HG03135 (cell line): ENCODE results near the gene SIK2.
"Not testable (repeated sequence)": the region's sequence is repeated elsewhere in the genome, so short reads cannot be mapped to it uniquely, and the experiment has no call there.

Experiments used
- ATAC-seq: cut with Tn5 transposase; IDR thresholded peaks from one replicate; pipeline ENCODE4 v1.9.1; 2021; ENCODE audit warnings: mild to moderate bottlenecking, moderate library complexity; ENCODE audit not compliant: unreplicated experiment

SIK2 gene

GRCh38 chr11:111623527-111624030, 21.3 kb downstream of the SIK2 start:
- no peak for ATAC-seq

- ATAC-seq: no peak
Observed at GRCh38 chr11:111624608-111625007, 22.4 kb downstream of the SIK2 start.

GRCh38 chr11:111627591-111627990, 25.3 kb downstream of the SIK2 start:
- no peak for ATAC-seq

DNA sequence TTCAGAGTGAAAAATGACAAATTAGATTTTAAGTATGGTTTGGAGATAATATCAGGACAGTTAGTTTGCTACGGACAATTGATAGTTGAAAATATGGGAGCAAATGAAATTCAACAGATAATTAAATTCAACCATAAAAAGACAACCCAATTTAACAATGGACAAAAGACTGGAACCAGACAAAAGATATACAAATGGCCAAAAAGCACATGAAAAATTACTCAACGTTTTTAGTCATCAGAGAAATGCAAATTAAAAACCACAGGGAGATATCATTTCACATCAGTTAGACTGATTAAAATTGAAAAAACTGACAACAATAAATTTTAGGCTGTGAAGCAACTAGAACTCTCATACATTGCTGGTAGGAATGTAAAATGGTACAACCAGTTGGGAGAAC, 27.2 kb downstream of the SIK2 start:
- no peak for ATAC-seq

DNA sequence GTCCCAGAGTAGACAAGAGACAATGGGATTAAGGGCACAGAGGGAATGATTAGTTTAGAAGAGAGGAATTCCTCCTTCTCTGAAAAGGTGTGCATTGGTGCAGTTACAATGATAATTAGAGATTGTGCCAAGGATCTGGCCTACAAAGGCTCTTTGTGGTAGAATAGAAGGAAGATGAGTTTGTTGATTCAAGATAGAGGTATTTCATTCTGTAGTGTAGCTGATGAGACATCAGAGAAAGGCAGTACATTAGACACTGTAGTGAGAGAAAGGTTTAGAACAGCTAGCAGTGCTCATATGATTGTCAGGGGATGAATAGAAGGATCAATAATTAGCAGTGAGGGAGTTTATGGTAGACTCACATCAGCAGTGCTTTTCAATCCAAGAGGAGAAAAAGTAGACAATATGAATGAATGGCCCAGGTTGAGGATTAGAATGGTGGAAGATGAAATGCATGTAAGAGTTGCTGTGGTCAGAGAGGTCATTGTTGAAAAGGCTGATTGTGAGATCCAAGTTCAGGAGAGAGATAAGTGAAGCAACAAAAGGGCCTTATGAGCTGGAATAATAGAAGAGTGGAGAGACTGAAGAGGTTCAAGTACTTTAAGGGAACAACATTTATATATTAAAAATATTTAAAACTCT, 28.9 kb downstream of the SIK2 start:
- no peak for ATAC-seq

GRCh38 chr11:111631666-111632039, 29.4 kb downstream of the SIK2 start:
- no peak for ATAC-seq

- ATAC-seq: no peak
Observed at GRCh38 chr11:111632516-111633220, 30.4 kb downstream of the SIK2 start.

GRCh38 chr11:111633248-111633647, 31.0 kb downstream of the SIK2 start:
- no peak for ATAC-seq

DNA sequence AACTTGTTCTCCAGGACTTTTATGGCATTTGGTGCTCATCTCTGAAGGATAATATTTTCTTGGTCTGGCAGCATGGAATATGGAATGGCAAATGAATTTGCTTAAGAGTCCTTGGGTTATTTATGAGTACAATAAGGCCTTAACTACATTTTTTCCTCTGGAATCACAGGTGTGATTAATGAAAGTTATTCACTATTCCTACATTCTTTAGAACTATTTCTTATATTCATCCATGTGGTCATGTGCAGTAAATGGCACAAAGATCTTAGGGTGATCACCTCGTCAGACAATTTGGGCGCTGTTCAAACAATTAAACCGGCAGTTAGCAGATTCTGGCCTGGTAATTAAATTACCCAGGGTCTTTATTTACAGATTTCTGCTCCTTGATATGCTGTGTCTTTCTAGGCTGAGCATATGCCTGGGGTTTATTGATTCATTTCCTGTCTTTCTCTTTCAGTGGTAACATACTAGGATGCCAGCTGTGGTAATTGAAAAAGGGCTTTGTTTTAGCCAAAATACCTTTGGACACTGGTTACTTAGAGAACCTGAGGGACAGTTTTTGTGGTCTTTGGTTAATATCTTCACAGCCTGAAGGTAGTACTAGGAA, 31.6 kb downstream of the SIK2 start:
- no peak for ATAC-seq

- ATAC-seq: no peak
Observed at GRCh38 chr11:111634981-111635705, 32.9 kb downstream of the SIK2 start.

- ATAC-seq: no peak
Observed at GRCh38 chr11:111635706-111636045, 33.4 kb downstream of the SIK2 start.

DNA sequence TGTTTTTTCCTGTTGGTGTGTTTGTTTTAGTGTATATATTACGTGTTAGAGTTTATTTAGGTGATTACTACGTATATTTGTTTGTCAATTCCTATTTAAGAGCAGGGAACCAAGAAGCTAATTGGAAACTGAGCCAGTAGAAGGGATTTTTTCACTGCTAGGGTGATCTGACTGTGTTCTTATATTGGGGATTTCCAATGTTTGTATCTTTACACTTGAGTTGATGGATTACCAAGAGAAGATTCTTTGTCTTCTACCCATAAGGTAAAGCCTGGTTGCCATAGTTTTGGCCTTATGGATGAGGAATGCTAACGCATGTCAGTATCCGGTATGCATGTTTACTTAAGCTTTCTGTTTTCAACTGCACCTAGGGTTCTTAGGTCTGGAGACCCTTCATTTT, 35.6 kb downstream of the SIK2 start:
- ATAC-seq: no peak

GRCh38 chr11:111639226-111639925, 37.1 kb downstream of the SIK2 start:
- no peak for ATAC-seq

DNA sequence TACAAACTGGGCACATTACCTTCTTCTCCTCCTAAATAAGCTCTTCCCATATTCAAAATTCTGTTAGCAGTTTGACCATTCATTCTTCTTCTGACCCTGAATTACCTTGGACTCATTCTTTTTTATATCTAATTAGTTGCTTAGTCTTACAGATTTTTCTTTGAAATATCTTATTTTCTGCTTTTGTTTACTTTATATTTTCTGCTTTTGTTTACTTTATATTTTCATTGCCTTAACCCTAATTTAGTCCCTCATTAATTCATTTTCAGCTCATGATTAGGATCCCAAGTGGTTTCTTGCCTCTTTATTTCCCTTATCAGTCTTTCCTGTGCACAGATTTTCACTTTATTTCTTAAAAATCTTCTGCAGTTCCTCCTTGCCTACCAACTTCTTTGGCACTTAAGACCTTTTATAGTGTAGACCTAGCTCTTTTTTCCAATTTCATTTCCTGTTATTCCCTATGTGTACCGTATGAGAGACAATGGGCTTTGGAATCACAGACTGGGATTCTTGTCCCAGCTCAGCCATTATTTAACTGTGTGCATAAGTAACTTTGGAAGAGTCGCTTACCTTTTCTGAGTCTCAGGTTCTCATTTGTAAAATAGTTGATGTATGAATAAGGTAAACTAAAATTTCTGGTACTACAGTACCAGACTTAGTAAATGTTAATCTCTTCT, 39.2 kb downstream of the SIK2 start:
- ATAC-seq: no peak

GRCh38 chr11:111642542-111642941, 40.3 kb downstream of the SIK2 start:
- no peak for ATAC-seq

GRCh38 chr11:111644922-111645321, 42.7 kb downstream of the SIK2 start:
- ATAC-seq: no peak

- no peak for ATAC-seq
Observed at GRCh38 chr11:111645657-111646316, 43.5 kb downstream of the SIK2 start.

GRCh38 chr11:111651336-111651735, 49.1 kb downstream of the SIK2 start:
- ATAC-seq: not testable (repeated sequence)

DNA sequence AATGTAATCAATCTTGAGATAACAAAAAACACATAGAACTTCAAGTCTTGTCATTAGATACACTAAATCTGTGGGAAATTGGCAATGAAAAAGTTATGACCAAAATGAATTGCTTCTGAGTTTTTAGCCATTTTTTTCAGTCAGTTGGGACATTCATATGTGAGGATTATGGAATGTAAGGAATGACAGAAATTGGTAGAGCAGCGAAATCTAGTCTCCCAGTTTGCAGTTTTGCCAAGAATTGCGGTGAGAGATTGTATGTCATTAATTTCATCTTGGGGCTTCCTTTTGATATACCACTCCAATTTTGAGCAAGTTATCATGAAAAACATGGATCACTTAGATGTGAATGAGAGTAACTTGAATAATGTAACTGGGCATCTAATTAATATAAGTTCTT, 49.9 kb downstream of the SIK2 start:
- no peak for ATAC-seq

DNA sequence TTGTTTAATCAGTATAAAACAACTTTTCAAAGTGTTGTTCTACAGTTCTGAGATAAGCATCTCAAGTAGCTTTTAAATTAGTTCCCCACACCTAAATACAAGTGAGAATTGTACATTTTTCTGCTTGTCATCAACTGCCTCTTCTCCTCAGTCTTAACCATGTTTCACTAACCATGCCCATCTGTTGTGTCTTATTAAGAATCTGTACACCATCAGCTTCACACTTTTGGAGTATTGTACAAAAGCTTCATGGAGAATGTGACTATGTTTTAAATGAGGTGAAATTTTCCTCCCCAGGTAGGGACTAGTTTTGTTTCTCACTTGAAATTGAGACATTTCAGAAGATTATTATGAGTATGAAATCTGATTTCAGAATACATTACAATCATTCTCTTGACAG, 52.4 kb downstream of the SIK2 start:
- ATAC-seq: no peak
